Activated B cell treated with CpG ODN at 0.5 μM for 24 hours (primary cell): Measurements from ENCODE around the gene RRAS. TPM values are rescaled to one million over a fixed set of nuclear protein-coding genes. Genes with fewer than 3 reads are reported as not detected.

Experiments
- ATAC-seq: fragments of 200-7000 bp; cut with Tn5 transposase; one replicate; pipeline ENCODE4 v1.10.0; 2021; ENCODE audit warnings: low read depth, mild to moderate bottlenecking, moderate library complexity
- CTCF ChIA-PET: fragments of 350-600 bp; sonication (Branson Sonifier 250); formaldehyde crosslinking; loops from one replicate; lab custom pipeline; 2021; ENCODE audit warnings: antibody characterized with exemption; lab: Charles Lee
- POLR2A ChIA-PET: fragments of 350-600 bp; sonication (Branson Sonifier 250); formaldehyde crosslinking; loops from one replicate; lab custom pipeline; 2021; ENCODE audit warnings: antibody characterized with exemption; lab: Charles Lee
- DNase-seq: peaks from one replicate; pipeline ENCODE4 v3.0.0; 2022
- H3K27ac Mint-ChIP-seq: one replicate; pipeline ENCODE4 v1.8.0; 2020; ENCODE audit warnings: mixed read lengths
- H3K27me3 Mint-ChIP-seq: one replicate; pipeline ENCODE4 v1.8.0; 2021; ENCODE audit warnings: mixed read lengths
- H3K36me3 Mint-ChIP-seq: one replicate; pipeline ENCODE4 v1.8.0; 2021; ENCODE audit warnings: low read depth, mixed read lengths
- H3K4me1 Mint-ChIP-seq: one replicate; pipeline ENCODE4 v1.8.0; 2021; ENCODE audit warnings: mixed read lengths
- H3K4me3 Mint-ChIP-seq: one replicate; pipeline ENCODE4 v1.8.0; 2020; ENCODE audit warnings: mild to moderate bottlenecking, mixed read lengths
- H3K9me3 Mint-ChIP-seq: one replicate; pipeline ENCODE4 v1.8.0; 2020; ENCODE audit warnings: mixed read lengths
- CTCF ChIP-seq: fragments of 200-600 bp; IDR thresholded peaks from one replicate; pipeline ENCODE4 v1.8.0; 2022; ENCODE audit warnings: antibody characterized with exemption, mild to moderate bottlenecking
- intact Hi-C: fragments of 100-400 bp; cut with micrococcal nuclease; formaldehyde crosslinking; loops from one replicate; pipeline ENCODE4 v1.15.1; 2024
- total RNA-seq: library from RNA; stranded (reverse); gene quantifications from 2 replicates; pipeline ENCODE4 v1.2.3, GENCODE V29; 2022

Gene RRAS
- total RNA-seq, 1 donor from 2014 or later = 5.1 TPM

DNA sequence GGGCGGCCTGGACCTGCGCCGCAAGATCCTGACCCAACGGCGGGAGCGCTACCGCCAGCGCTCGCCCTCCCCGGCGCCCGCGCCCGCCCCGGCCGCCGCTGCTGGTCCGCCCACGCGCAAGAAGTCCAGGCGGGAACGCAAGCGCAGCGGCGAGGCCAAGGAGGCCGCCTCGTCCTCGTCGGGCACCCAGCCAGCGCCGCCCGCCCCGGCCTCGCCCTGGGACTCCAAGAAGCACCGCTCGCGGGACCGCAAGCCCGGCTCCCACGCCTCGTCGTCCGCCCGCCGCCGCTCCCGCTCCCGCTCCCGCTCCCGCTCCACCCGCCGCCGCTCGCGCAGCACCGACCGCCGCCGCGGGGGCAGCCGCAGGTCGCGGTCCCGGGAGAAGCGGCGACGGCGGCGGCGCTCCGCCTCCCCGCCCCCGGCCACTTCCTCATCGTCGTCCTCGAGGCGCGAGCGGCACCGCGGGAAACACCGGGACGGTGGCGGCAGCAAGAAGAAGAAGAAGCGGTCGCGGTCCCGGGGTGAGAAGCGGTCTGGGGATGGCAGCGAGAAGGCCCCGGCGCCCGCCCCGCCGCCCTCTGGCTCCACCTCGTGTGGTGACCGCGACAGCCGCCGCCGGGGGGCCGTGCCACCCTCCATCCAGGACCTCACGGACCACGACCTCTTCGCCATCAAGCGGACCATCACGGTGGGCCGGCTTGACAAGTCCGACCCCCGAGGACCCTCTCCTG lies 12.0 kb upstream of the RRAS start:
- no peak for DNase-seq
- Mint-ChIP-seq H3K4me1 (peaks cover 1% of the 10 kb centered on the region), H3K36me3 (peaks cover 72% of the 10 kb centered on the region), H3K27me3 (no peaks in the 10 kb centered on the region), H3K4me3 (no peak overlapping the region), H3K27ac (no peak overlapping the region), H3K9me3 (no peaks in the 10 kb centered on the region)
- POLR2A ChIA-PET = no interaction called here
- ATAC-seq = no peak
- CTCF ChIA-PET = no interaction called here
- no peak for TF ChIP-seq CTCF
- intact Hi-C loops = no loop called here

DNA sequence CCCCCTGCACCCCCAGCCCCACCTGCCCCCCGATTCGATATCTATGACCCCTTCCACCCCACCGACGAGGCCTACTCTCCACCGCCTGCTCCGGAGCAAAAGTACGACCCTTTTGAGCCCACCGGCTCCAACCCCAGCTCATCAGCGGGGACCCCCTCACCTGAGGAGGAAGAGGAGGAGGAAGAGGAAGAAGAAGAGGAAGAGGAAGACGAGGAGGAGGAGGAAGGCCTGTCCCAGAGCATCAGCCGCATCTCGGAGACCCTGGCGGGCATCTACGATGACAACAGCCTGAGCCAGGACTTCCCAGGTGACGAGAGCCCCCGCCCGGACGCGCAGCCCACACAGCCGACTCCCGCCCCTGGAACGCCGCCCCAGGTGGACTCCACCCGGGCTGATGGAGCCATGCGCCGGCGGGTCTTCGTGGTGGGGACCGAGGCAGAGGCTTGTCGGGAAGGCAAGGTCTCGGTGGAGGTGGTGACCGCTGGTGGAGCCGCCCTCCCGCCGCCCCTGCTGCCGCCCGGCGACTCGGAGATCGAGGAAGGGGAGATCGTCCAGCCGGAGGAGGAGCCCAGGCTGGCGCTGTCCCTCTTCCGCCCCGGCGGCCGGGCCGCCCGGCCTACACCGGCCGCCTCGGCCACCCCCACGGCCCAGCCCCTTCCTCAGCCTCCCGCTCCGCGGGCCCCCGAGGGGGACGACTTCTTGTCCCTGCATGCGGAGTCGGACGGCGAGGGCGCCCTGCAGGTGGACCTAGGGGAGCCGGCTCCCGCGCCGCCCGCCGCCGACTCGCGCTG lies 11.3 kb upstream of the RRAS start:
- Mint-ChIP-seq H3K36me3 (peaks cover 72% of the 10 kb centered on the region), H3K27me3 (no peaks in the 10 kb centered on the region), H3K27ac (no peak overlapping the region), H3K9me3 (no peaks in the 10 kb centered on the region), H3K4me3 (no peak overlapping the region), H3K4me1 (peaks cover 1% of the 10 kb centered on the region)
- TF ChIP-seq CTCF = no peak
- intact Hi-C loops = no loop called here
- no peak for DNase-seq
- no peak for ATAC-seq
- ChIA-PET POLR2A (no interaction called here), CTCF (no interaction called here)

- Mint-ChIP-seq H3K4me3 (no peak overlapping the region), H3K9me3 (no peaks in the 10 kb centered on the region), H3K4me1 (peaks cover 31% of the 10 kb centered on the region), H3K27ac (no peak overlapping the region), H3K27me3 (no peaks in the 10 kb centered on the region), H3K36me3 (peaks cover 57% of the 10 kb centered on the region)
- DNase-seq (no peak), ATAC-seq (no peak)
- TF ChIP-seq CTCF = no peak
- ChIA-PET CTCF (no interaction called here), POLR2A (no interaction called here)
- intact Hi-C loops = no loop called here
These were observed 6.6 kb upstream of the RRAS start for GRCh38 chr19:49646586-49646985.

GRCh38 chr19:49645995-49646394 lies 6.1 kb upstream of the RRAS start:
- intact Hi-C loops = no loop called here
- Mint-ChIP-seq H3K27me3 (no peaks in the 10 kb centered on the region), H3K36me3 (peaks cover 56% of the 10 kb centered on the region), H3K4me3 (no peak overlapping the region), H3K9me3 (no peaks in the 10 kb centered on the region), H3K27ac (no peak overlapping the region), H3K4me1 (peaks cover 33% of the 10 kb centered on the region)
- TF ChIP-seq CTCF = no peak
- ATAC-seq (no peak), DNase-seq (no peak)
- POLR2A ChIA-PET = interaction anchor here (0.6 to 1.3 kb wide), 3 partner anchors 22 to 134 kb away, joined by 3 to 5 read pairs (median 4); no protein-coding TSS in a partner anchor
- CTCF ChIA-PET = interaction anchor here (1.0 kb wide), 1 partner anchor 35 kb away, joined by 3 read pairs; no protein-coding TSS in a partner anchor

- peaks cover 37% of the 10 kb centered on the region for H3K4me1 Mint-ChIP-seq
- intact Hi-C loops = no loop called here
These were observed 5.6 kb upstream of the RRAS start for GRCh38 chr19:49645592-49645991.

More at GRCh38 chr19:49645592-49645991, 5.6 kb upstream of the RRAS start:
- Mint-ChIP-seq H3K4me3 (no peak overlapping the region), H3K36me3 (peaks cover 55% of the 10 kb centered on the region), H3K27ac (no peak overlapping the region), H3K27me3 (no peaks in the 10 kb centered on the region), H3K9me3 (no peaks in the 10 kb centered on the region)
- DNase-seq = no peak
- ChIA-PET POLR2A (interaction anchor here (0.6 to 1.3 kb wide), 3 partner anchors 22 to 134 kb away, joined by 3 to 5 read pairs (median 4); no protein-coding TSS in a partner anchor), CTCF (interaction anchor here (1.0 kb wide), 1 partner anchor 35 kb away, joined by 3 read pairs; no protein-coding TSS in a partner anchor)
- TF ChIP-seq CTCF = no peak
- no peak for ATAC-seq
